SJSA1 (cell line): ENCODE results near the gene USP17L18. TPM values are rescaled to one million over a fixed set of nuclear protein-coding genes. Genes with fewer than 3 reads are reported as not detected.
"Not testable (repeated sequence)": the region's sequence is repeated elsewhere in the genome, so short reads cannot be mapped to it uniquely, and the experiment has no call there.

ENCODE experiments used
- DNase-seq, 2 experiments: peaks; one replicate each; pipeline ENCODE4 v3.0.0-alpha.2; 2015 to 2020; ENCODE audit warnings: low spot score in 2 of 2, low read depth in 1 of 2
- H3K27ac ChIP-seq: fragments of 250-450 bp; sonication (Bioruptor Pico); 2 replicates; pipeline ENCODE4 v1.5.1; 2020; ENCODE audit warnings: mild to moderate bottlenecking, moderate library complexity
- H3K27me3 ChIP-seq: fragments of 250-450 bp; sonication (Bioruptor Pico); replicated peaks from 2 replicates; pipeline ENCODE4 v1.5.1; 2020; ENCODE audit warnings: mild to moderate bottlenecking, moderate library complexity
- H3K36me3 ChIP-seq: fragments of 250-450 bp; sonication (Bioruptor Pico); 2 replicates; pipeline ENCODE4 v1.5.1; 2020; ENCODE audit warnings: mild to moderate bottlenecking
- H3K4me1 ChIP-seq: fragments of 250-450 bp; sonication (Bioruptor Pico); replicated peaks from 2 replicates; pipeline ENCODE4 v1.6.1; 2021; ENCODE audit warnings: mild to moderate bottlenecking
- H3K4me3 ChIP-seq: fragments of 250-450 bp; sonication (Bioruptor Pico); 2 replicates; pipeline ENCODE4 v1.5.1; 2020; ENCODE audit warnings: mild to moderate bottlenecking
- H3K9me3 ChIP-seq: fragments of 250-450 bp; sonication (Bioruptor Pico); replicated peaks from 2 replicates; pipeline ENCODE4 v1.5.1; 2020; ENCODE audit warnings: mild to moderate bottlenecking
- total RNA-seq: library from RNA; depleted of rRNA; stranded (reverse); fragments of >200 nt; shearing (Covaris generic); gene quantifications from 2 replicates; pipeline ENCODE4 v1.2.3, GENCODE V29; 2014; rRNA removed

USP17L18 gene, protein sequence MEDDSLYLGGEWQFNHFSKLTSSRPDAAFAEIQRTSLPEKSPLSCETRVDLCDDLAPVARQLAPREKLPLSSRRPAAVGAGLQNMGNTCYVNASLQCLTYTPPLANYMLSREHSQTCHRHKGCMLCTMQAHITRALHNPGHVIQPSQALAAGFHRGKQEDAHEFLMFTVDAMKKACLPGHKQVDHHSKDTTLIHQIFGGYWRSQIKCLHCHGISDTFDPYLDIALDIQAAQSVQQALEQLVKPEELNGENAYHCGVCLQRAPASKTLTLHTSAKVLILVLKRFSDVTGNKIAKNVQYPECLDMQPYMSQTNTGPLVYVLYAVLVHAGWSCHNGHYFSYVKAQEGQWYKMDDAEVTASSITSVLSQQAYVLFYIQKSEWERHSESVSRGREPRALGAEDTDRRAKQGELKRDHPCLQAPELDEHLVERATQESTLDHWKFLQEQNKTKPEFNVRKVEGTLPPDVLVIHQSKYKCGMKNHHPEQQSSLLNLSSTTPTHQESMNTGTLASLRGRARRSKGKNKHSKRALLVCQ
- not detected in 2 replicates for total RNA-seq

DNA sequence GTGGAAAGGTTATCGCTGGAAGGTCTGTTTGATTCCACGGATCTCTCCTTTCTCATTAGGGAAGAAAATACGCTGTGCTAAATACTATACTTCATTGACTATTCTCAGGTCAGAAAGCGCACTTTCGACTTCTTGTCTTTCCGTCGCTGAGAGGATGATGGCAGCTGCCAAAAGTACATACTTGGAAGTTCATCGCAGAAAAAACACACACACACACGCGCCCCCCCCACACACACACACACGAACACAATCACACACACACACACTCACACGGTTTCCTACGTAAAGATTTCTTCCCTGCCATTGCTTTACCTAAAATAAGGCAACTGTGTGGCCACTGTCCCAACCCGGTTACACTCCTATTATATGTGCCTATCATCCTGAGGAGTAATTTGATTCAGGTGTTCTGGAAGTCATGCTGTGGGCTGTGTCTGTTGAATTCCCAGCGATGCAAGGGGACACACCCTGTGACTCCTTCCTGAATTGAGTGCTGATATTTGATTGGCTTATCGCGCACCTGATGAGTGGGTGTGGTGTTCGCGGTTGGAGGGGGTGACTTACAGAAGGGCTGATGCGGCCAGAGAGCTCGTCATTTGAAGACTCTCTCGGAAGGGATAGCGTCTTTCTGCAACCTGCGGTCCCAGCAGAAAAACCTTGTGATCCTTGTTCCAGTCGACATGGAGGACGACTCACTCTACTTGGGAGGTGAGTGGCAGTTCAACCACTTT, at the start of gene USP17L18:
Gene USP17L18, plus strand, starts transcription at position 678 of the 728 bp plus-strand sequence. Its CDS starts 0 bp downstream, at position 678.
- H3K4me3 ChIP-seq: not testable (repeated sequence)

DNA sequence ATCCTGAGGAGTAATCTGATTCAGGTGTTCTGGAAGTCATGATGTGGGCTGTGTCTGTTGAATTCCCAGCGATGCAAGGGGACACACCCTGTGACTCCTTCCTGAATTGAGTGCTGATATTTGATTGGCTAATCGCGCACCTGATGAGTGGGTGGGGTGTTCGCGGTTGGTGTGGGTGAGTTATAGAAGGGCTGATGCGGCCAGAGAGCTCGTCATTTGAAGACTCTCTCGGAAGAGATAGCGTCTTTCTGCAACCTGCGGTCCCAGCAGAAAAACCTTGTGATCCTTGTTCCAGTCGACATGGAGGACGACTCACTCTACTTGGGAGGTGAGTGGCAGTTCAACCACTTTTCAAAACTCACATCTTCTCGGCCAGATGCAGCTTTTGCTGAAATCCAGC, 38.1 kb upstream of the USP17L18 start, which contains the start of gene USP17L10:
Gene USP17L10, plus strand, starts transcription at position 301 of the 400 bp plus-strand sequence. Its CDS starts 0 bp downstream, at position 301.
- DNase-seq, H3K4me3 ChIP-seq, H3K27me3 ChIP-seq, H3K27ac ChIP-seq, H3K4me1 ChIP-seq, H3K9me3 ChIP-seq, H3K36me3 ChIP-seq: not testable (repeated sequence)

More for the DNA sequence above, at the start of gene USP17L18:
- H3K9me3 ChIP-seq, H3K36me3 ChIP-seq, H3K4me1 ChIP-seq, H3K27ac ChIP-seq, H3K27me3 ChIP-seq: not testable (repeated sequence)
- peak; percentile 1 to 51 for DNase-seq

DNA sequence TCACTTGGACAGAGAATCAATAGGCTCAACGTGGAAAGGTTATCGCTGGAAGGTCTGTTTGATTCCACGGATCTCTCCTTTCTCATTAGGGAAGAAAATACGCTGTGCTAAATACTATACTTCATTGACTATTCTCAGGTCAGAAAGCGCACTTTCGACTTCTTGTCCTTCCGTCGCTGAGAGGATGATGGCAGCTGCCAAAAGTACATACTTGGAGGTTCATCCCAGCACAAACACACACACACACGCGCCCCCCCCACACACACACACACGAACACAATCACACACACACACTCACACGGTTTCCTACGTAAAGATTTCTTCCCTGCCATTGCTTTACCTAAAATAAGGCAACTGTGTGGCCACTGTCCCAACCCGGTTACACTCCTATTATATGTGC, 33.7 kb upstream of the USP17L18 start:
- H3K27ac ChIP-seq, H3K9me3 ChIP-seq, H3K4me1 ChIP-seq, H3K4me3 ChIP-seq, H3K27me3 ChIP-seq, H3K36me3 ChIP-seq: not testable (repeated sequence)
- DNase-seq: peak in 1 of 2 experiments; percentile 50

- H3K27me3 ChIP-seq, H3K4me3 ChIP-seq, H3K36me3 ChIP-seq, DNase-seq, H3K27ac ChIP-seq, H3K4me1 ChIP-seq, H3K9me3 ChIP-seq: not testable (repeated sequence)
Observed at GRCh38 chr4:9215105-9215504, 33.3 kb upstream of the USP17L18 start, which contains the start of gene USP17L11. Gene USP17L11 (plus strand): TSS chr4:9215405. CDS start chr4:9215405, 0 bp downstream.

DNA sequence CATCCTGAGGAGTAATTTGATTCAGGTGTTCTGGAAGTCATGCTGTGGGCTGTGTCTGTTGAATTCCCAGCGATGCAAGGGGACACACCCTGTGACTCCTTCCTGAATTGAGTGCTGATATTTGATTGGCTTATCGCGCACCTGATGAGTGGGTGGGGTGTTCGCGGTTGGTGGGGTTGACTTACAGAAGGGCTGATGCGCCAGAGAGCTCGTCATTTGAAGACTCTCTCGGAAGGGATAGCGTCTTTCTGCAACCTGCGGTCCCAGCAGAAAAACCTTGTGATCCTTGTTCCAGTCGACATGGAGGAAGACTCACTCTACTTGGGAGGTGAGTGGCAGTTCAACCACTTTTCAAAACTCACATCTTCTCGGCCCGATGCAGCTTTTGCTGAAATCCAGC, 28.6 kb upstream of the USP17L18 start, which contains the start of gene USP17L12:
Gene USP17L12, plus strand, starts transcription at position 301 of the 400 bp plus-strand sequence. Its CDS starts 0 bp downstream, at position 301.
- H3K27me3 ChIP-seq, H3K4me3 ChIP-seq, H3K27ac ChIP-seq, H3K4me1 ChIP-seq, H3K9me3 ChIP-seq, H3K36me3 ChIP-seq, DNase-seq: not testable (repeated sequence)

DNA sequence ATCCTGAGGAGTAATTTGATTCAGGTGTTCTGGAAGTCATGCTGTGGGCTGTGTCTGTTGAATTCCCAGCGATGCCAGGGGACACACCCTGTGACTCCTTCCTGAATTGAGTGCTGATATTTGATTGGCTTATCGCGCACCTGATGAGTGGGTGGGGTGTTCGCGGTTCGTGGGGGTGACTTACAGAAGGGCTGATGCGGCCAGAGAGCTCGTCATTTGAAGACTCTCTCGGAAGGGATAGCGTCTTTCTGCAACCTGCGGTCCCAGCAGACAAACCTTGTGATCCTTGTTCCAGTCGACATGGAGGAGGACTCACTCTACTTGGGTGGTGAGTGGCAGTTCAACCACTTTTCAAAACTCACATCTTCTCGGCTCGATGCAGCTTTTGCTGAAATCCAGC, 23.8 kb upstream of the USP17L18 start, which contains the start of gene USP17L13:
Gene USP17L13, plus strand, starts transcription at position 301 of the 400 bp plus-strand sequence. Its CDS starts 0 bp downstream, at position 301.
- not testable (repeated sequence) for H3K9me3 ChIP-seq, DNase-seq, H3K27ac ChIP-seq, H3K4me3 ChIP-seq, H3K27me3 ChIP-seq, H3K36me3 ChIP-seq, H3K4me1 ChIP-seq

DNA sequence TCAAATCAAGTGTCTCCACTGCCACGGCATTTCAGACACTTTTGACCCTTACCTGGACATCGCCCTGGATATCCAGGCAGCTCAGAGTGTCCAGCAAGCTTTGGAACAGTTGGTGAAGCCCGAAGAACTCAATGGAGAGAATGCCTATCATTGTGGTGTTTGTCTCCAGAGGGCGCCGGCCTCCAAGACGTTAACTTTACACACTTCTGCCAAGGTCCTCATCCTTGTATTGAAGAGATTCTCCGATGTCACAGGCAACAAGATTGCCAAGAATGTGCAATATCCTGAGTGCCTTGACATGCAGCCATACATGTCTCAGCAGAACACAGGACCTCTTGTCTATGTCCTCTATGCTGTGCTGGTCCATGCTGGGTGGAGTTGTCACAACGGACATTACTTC, 18.2 kb upstream of the USP17L18 start:
- H3K4me3 ChIP-seq, H3K27me3 ChIP-seq, H3K36me3 ChIP-seq, H3K27ac ChIP-seq, H3K9me3 ChIP-seq, H3K4me1 ChIP-seq, DNase-seq: not testable (repeated sequence)

DNA sequence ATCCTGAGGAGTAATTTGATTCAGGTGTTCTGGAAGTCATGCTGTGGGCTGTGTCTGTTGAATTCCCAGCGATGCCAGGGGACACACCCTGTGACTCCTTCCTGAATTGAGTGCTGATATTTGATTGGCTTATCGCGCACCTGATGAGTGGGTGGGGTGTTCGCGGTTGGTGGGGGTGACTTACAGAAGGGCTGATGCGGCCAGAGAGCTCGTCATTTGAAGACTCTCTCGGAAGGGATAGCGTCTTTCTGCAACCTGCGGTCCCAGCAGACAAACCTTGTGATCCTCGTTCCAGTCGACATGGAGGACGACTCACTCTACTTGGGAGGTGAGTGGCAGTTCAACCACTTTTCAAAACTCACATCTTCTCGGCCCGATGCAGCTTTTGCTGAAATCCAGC, 14.3 kb upstream of the USP17L18 start, which contains the start of gene USP17L15:
Gene USP17L15, plus strand, starts transcription at position 301 of the 400 bp plus-strand sequence. Its CDS starts 0 bp downstream, at position 301.
- DNase-seq, H3K4me3 ChIP-seq, H3K4me1 ChIP-seq, H3K27ac ChIP-seq, H3K36me3 ChIP-seq, H3K27me3 ChIP-seq, H3K9me3 ChIP-seq: not testable (repeated sequence)

DNA sequence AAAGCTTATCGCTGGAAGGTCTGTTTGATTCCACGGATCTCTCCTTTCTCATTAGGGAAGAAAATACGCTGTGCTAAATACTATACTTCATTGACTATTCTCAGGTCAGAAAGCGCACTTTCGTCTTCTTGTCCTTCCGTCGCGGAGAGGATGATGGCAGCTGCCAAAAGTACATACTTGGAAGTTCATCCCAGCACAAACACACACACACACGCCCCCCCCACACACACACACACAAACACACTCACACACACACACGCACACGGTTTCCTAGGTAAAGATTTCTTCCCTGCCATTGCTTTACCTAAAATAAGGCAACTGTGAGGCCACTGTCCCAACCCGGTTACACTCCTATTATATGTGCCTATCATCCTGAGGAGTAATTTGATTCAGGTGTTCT, 10.0 kb upstream of the USP17L18 start:
- not testable (repeated sequence) for H3K27me3 ChIP-seq, H3K27ac ChIP-seq, H3K4me3 ChIP-seq, H3K4me1 ChIP-seq, H3K9me3 ChIP-seq, H3K36me3 ChIP-seq
- peak; percentile 0 to 54 for DNase-seq

DNA sequence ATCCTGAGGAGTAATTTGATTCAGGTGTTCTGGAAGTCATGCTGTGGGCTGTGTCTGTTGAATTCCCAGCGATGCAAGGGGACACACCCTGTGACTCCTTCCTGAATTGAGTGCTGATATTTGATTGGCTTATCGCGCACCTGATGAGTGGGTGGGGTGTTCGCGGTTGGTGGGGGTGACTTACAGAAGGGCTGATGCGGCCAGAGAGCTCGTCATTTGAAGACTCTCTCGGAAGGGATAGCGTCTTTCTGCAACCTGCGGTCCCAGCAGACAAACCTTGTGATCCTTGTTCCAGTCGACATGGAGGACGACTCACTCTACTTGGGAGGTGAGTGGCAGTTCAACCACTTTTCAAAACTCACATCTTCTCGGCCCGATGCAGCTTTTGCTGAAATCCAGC, 4.9 kb upstream of the USP17L18 start, which contains the start of gene USP17L17:
Gene USP17L17, plus strand, starts transcription at position 301 of the 400 bp plus-strand sequence. Its CDS starts 0 bp downstream, at position 301.
- not testable (repeated sequence) for DNase-seq, H3K27me3 ChIP-seq, H3K4me3 ChIP-seq, H3K27ac ChIP-seq, H3K4me1 ChIP-seq, H3K9me3 ChIP-seq, H3K36me3 ChIP-seq

DNA sequence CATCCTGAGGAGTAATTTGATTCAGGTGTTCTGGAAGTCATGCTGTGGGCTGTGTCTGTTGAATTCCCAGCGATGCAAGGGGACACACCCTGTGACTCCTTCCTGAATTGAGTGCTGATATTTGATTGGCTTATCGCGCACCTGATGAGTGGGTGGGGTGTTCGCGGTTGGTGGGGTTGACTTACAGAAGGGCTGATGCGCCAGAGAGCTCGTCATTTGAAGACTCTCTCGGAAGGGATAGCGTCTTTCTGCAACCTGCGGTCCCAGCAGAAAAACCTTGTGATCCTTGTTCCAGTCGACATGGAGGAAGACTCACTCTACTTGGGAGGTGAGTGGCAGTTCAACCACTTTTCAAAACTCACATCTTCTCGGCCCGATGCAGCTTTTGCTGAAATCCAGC, 4.6 kb downstream of the USP17L18 start, which contains the start of gene USP17L19:
Gene USP17L19, plus strand, starts transcription at position 301 of the 400 bp plus-strand sequence. Its CDS starts 0 bp downstream, at position 301.
- not testable (repeated sequence) for H3K27ac ChIP-seq, H3K9me3 ChIP-seq, H3K4me1 ChIP-seq, DNase-seq, H3K36me3 ChIP-seq, H3K27me3 ChIP-seq, H3K4me3 ChIP-seq

GRCh38 chr4:9257824-9258223, 9.4 kb downstream of the USP17L18 start, which contains the start of gene USP17L20:
Gene USP17L20 (plus strand): TSS chr4:9258124. CDS start chr4:9258124, 0 bp downstream.
- H3K4me1 ChIP-seq, H3K27me3 ChIP-seq, H3K36me3 ChIP-seq, DNase-seq, H3K27ac ChIP-seq, H3K9me3 ChIP-seq, H3K4me3 ChIP-seq: not testable (repeated sequence)

DNA sequence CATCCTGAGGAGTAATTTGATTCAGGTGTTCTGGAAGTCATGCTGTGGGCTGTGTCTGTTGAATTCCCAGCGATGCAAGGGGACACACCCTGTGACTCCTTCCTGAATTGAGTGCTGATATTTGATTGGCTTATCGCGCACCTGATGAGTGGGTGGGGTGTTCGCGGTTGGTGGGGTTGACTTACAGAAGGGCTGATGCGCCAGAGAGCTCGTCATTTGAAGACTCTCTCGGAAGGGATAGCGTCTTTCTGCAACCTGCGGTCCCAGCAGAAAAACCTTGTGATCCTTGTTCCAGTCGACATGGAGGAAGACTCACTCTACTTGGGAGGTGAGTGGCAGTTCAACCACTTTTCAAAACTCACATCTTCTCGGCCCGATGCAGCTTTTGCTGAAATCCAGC, 14.1 kb downstream of the USP17L18 start, which contains the start of gene USP17L21:
Gene USP17L21, plus strand, starts transcription at position 301 of the 400 bp plus-strand sequence. Its CDS starts 0 bp downstream, at position 301.
- not testable (repeated sequence) for H3K4me1 ChIP-seq, H3K9me3 ChIP-seq, H3K36me3 ChIP-seq, H3K27ac ChIP-seq, H3K27me3 ChIP-seq, DNase-seq, H3K4me3 ChIP-seq
